K562 (cell line): ENCODE measurements around the gene PAF1. TPM values are rescaled to one million over a fixed set of nuclear protein-coding genes. Genes with fewer than 3 reads are reported as not detected.

ENCODE experiments used
- ARID1B ChIP-seq: fragments of 450-650 bp; IDR thresholded peaks from 2 replicates; pipeline ENCODE4 v1.6.1; 2016; ENCODE audit warnings: antibody characterized with exemption, mild to moderate bottlenecking, inconsistent platforms
- COPS2 ChIP-seq: fragments of 450-650 bp; conservative IDR thresholded peaks from 2 replicates; pipeline ENCODE4 v1.6.1; 2016; ENCODE audit warnings: mild to moderate bottlenecking, moderate library complexity
- CXXC5 ChIP-seq: fragments of 250-450 bp; sonication (Bioruptor Pico); IDR thresholded peaks from 2 replicates; pipeline ENCODE4 v1.8.0; 2022; ENCODE audit warnings: inconsistent platforms, mild to moderate bottlenecking, moderate library complexity
- ESRRB ChIP-seq: fragments of 250-450 bp; sonication (Bioruptor Pico); IDR thresholded peaks from 2 replicates; pipeline ENCODE4 v1.5.0; 2020; ENCODE audit warnings: mild to moderate bottlenecking, moderate library complexity, borderline replicate concordance
- KDM1A ChIP-seq, 2 experiments: fragments of 450-650 bp; IDR thresholded peaks; 2 replicates each; pipeline ENCODE4 v1.6.1; 2016; ENCODE audit warnings: mild to moderate bottlenecking in 2 of 2
- KDM5B ChIP-seq: fragments of 200-600 bp; sonication (generic); IDR thresholded peaks from 2 replicates; pipeline ENCODE4 v1.6.1; 2012; ENCODE audit warnings: low read depth, mild to moderate bottlenecking, moderate library complexity, low read length, control low read depth, inconsistent platforms; ENCODE audit not compliant: insufficient replicate concordance
- L3MBTL2 ChIP-seq: fragments of 450-650 bp; IDR thresholded peaks from 2 replicates; pipeline ENCODE4 v1.6.1; 2016; ENCODE audit warnings: mild to moderate bottlenecking, moderate library complexity
- MCM7 ChIP-seq, 2 experiments: fragments of 450-650 bp; IDR thresholded peaks; 2 replicates each; pipeline ENCODE4 v1.6.1; 2016 to 2018
- NR2F6 ChIP-seq: fragments of 450-650 bp; formaldehyde crosslinking; IDR thresholded peaks from 2 replicates; pipeline ENCODE4 v1.4.0; 2020; ENCODE audit warnings: mild to moderate bottlenecking
- RBM15 ChIP-seq: fragments of 200-400 bp; formaldehyde crosslinking; IDR thresholded peaks from 2 replicates; pipeline ENCODE4 v1.6.1; 2018; ENCODE audit warnings: mild to moderate bottlenecking, low read length, moderate library complexity; ENCODE audit not compliant: insufficient read depth
- RHOXF2B ChIP-seq: fragments of 250-450 bp; sonication (Bioruptor Pico); conservative IDR thresholded peaks from 2 replicates; pipeline ENCODE4 v1.5.1; 2021
- SIRT6 ChIP-seq: IDR thresholded peaks from one replicate; pipeline ENCODE4 v1.6.1; 2012; ENCODE audit warnings: low read depth, mild to moderate bottlenecking, control low read depth, inconsistent platforms, low read length, moderate library complexity
- SMAD4 ChIP-seq: fragments of 250-450 bp; sonication (Bioruptor Pico); conservative IDR thresholded peaks from 2 replicates; pipeline ENCODE4 v1.8.0; 2021; ENCODE audit warnings: inconsistent platforms, mild to moderate bottlenecking, moderate library complexity
- SRSF1 ChIP-seq: fragments of 200-400 bp; formaldehyde crosslinking; IDR thresholded peaks from 2 replicates; pipeline ENCODE4 v1.6.1; 2017; ENCODE audit warnings: mild to moderate bottlenecking, low read depth, low read length, moderate library complexity
- TAF7 ChIP-seq: fragments of 450-650 bp; IDR thresholded peaks from 2 replicates; pipeline ENCODE4 v1.6.1; 2016; ENCODE audit warnings: missing genetic modification characterization, missing compliant biosample characterization
- TCF3 ChIP-seq: sonication (generic); formaldehyde crosslinking; IDR thresholded peaks from 2 replicates; pipeline ENCODE4 v1.4.0; 2020; ENCODE audit warnings: mild to moderate bottlenecking, missing genetic modification reagents
- TCF7L2 ChIP-seq: fragments of 150-350 bp; IDR thresholded peaks from 2 replicates; pipeline ENCODE4 v1.6.1; 2016; ENCODE audit warnings: low read depth, mild to moderate bottlenecking, low read length, moderate library complexity
- TFAM ChIP-seq: fragments of 250-450 bp; sonication (Bioruptor Pico); conservative IDR thresholded peaks from 2 replicates; pipeline ENCODE4 v1.5.0; 2021; ENCODE audit warnings: mild to moderate bottlenecking, moderate library complexity
- ZNF134 ChIP-seq: fragments of 250-450 bp; sonication (Bioruptor Pico); conservative IDR thresholded peaks from 2 replicates; pipeline ENCODE4 v1.4.0; 2020
- ZNF217 ChIP-seq: sonication (generic); formaldehyde crosslinking; IDR thresholded peaks from 2 replicates; pipeline ENCODE4 v1.8.0; 2022; ENCODE audit warnings: mild to moderate bottlenecking, missing genetic modification reagents
- ZNF239 ChIP-seq: fragments of 250-450 bp; sonication (Bioruptor Pico); IDR thresholded peaks from 2 replicates; pipeline ENCODE4 v1.4.0; 2020; ENCODE audit warnings: mild to moderate bottlenecking
- ZNF316 ChIP-seq: fragments of 450-650 bp; IDR thresholded peaks from 2 replicates; pipeline ENCODE4 v1.6.1; 2016
- polyA plus RNA-seq, 8 experiments: library from polyadenylated mRNA; depleted of rRNA in 4 of 8; stranded (reverse) in 5 of 8; unstranded in 3 of 8; fragments of >200 nt; fragmentation: Nextera tagmentation in 2 of 8; fragmentation: Illumina TruSeq in 1 of 8; extraction: Ambion mirVana in 2 of 8; extraction: Trizol in 1 of 8; gene quantifications; 2 replicates each; pipeline versions ENCODE4 v1.2.1 to v1.2.3, GENCODE V29; 2011 to 2014; ENCODE audit warnings: inconsistent platforms in 1 of 8, missing spikeins in 1 of 8
- total RNA-seq, 7 experiments: library from RNA; depleted of rRNA in 6 of 7; stranded (reverse); fragments of >200 nt in 6 of 7; fragmentation: Illumina TruSeq in 2 of 7; extraction: Trizol in 2 of 7; gene quantifications; 2 replicates each; pipeline versions ENCODE4 v1.2.1 to v1.2.3, GENCODE V29; 2011 to 2021; ENCODE audit warnings: low replicate concordance in 1 of 7
- TF ChIP-seq, protein P1 (sequence below): sonication (generic); formaldehyde crosslinking; IDR thresholded peaks from 2 replicates; pipeline ENCODE4 v1.4.0; 2020; ENCODE audit warnings: mild to moderate bottlenecking, missing genetic modification reagents
- TF ChIP-seq, protein P2 (sequence below): sonication (generic); formaldehyde crosslinking; IDR thresholded peaks from 2 replicates; pipeline ENCODE4 v1.8.0; 2023; ENCODE audit warnings: missing genetic modification reagents, mild to moderate bottlenecking, borderline replicate concordance
- TF ChIP-seq, protein P3 (sequence below): fragments of 450-650 bp; formaldehyde crosslinking; conservative IDR thresholded peaks from 2 replicates; pipeline ENCODE4 v1.4.0; 2022; ENCODE audit warnings: mild to moderate bottlenecking, missing genetic modification characterization

The PAF1 gene
- total and polyA plus RNA-seq, 9 of the 15 experiments (the other 6 are each of a cell fraction or from before 2014, with no cell fraction given), result 1.5 to 45.0 (median 33.8) TPM

DNA sequence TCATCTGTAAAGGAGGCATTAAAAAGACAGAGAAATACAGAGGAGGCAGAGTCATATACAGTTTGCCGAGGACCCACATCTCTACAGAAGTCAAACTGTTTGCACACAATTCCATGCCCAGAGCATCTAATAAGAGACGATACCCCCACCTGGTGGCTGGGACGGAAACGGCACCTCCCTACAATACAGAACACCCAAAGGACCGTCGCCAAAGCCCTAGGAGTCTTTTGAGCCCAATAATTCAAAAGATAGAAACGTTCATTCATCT, 20.9 kb upstream of the PAF1 start (continued):
- no peak for TF ChIP-seq TAF7 (tag)
- TF ChIP-seq RHOXF2B, result peak; percentile 33; the same call in 1 of the 2 replicates
- no peak for TF ChIP-seq SRSF1
- TF ChIP-seq ZNF134, result no peak
- TF ChIP-seq ARID1B, result no peak
- TF ChIP-seq, protein P1, sequence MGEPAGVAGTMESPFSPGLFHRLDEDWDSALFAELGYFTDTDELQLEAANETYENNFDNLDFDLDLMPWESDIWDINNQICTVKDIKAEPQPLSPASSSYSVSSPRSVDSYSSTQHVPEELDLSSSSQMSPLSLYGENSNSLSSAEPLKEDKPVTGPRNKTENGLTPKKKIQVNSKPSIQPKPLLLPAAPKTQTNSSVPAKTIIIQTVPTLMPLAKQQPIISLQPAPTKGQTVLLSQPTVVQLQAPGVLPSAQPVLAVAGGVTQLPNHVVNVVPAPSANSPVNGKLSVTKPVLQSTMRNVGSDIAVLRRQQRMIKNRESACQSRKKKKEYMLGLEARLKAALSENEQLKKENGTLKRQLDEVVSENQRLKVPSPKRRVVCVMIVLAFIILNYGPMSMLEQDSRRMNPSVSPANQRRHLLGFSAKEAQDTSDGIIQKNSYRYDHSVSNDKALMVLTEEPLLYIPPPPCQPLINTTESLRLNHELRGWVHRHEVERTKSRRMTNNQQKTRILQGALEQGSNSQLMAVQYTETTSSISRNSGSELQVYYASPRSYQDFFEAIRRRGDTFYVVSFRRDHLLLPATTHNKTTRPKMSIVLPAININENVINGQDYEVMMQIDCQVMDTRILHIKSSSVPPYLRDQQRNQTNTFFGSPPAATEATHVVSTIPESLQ (CRISPR knock-in tag), result no peak
- TF ChIP-seq KDM1A (IDR thresholded peaks at IDR 0.05), result peak; percentile 12 to 65; a peak in 1 of 4 replicates
- no peak for TF ChIP-seq ZNF239 (CRISPR knock-in tag)
- no peak for TF ChIP-seq KDM5B
- TF ChIP-seq ZNF316, result no peak
- TF ChIP-seq TCF3, result no peak
- no peak for TF ChIP-seq MCM7 (IDR thresholded peaks at IDR 0.05)
- TF ChIP-seq, protein P2, sequence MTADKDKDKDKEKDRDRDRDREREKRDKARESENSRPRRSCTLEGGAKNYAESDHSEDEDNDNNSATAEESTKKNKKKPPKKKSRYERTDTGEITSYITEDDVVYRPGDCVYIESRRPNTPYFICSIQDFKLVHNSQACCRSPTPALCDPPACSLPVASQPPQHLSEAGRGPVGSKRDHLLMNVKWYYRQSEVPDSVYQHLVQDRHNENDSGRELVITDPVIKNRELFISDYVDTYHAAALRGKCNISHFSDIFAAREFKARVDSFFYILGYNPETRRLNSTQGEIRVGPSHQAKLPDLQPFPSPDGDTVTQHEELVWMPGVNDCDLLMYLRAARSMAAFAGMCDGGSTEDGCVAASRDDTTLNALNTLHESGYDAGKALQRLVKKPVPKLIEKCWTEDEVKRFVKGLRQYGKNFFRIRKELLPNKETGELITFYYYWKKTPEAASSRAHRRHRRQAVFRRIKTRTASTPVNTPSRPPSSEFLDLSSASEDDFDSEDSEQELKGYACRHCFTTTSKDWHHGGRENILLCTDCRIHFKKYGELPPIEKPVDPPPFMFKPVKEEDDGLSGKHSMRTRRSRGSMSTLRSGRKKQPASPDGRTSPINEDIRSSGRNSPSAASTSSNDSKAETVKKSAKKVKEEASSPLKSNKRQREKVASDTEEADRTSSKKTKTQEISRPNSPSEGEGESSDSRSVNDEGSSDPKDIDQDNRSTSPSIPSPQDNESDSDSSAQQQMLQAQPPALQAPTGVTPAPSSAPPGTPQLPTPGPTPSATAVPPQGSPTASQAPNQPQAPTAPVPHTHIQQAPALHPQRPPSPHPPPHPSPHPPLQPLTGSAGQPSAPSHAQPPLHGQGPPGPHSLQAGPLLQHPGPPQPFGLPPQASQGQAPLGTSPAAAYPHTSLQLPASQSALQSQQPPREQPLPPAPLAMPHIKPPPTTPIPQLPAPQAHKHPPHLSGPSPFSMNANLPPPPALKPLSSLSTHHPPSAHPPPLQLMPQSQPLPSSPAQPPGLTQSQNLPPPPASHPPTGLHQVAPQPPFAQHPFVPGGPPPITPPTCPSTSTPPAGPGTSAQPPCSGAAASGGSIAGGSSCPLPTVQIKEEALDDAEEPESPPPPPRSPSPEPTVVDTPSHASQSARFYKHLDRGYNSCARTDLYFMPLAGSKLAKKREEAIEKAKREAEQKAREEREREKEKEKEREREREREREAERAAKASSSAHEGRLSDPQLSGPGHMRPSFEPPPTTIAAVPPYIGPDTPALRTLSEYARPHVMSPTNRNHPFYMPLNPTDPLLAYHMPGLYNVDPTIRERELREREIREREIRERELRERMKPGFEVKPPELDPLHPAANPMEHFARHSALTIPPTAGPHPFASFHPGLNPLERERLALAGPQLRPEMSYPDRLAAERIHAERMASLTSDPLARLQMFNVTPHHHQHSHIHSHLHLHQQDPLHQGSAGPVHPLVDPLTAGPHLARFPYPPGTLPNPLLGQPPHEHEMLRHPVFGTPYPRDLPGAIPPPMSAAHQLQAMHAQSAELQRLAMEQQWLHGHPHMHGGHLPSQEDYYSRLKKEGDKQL (CRISPR knock-in tag), result no peak
- no peak for TF ChIP-seq ESRRB (CRISPR knock-in tag)
- no peak for TF ChIP-seq NR2F6
- TF ChIP-seq, protein P3, sequence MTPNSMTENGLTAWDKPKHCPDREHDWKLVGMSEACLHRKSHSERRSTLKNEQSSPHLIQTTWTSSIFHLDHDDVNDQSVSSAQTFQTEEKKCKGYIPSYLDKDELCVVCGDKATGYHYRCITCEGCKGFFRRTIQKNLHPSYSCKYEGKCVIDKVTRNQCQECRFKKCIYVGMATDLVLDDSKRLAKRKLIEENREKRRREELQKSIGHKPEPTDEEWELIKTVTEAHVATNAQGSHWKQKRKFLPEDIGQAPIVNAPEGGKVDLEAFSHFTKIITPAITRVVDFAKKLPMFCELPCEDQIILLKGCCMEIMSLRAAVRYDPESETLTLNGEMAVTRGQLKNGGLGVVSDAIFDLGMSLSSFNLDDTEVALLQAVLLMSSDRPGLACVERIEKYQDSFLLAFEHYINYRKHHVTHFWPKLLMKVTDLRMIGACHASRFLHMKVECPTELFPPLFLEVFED (CRISPR knock-in tag), result no peak
- TF ChIP-seq COPS2, result no peak
- TF ChIP-seq TCF7L2, result no peak
- TF ChIP-seq L3MBTL2, result no peak
- TF ChIP-seq SIRT6, result no peak
- no peak for TF ChIP-seq TFAM (CRISPR knock-in tag)
- TF ChIP-seq RBM15, result no peak
- TF ChIP-seq CXXC5 (CRISPR knock-in tag), result no peak
- no peak for TF ChIP-seq ZNF217 (CRISPR knock-in tag)
- no peak; the same call in none of the 2 replicates for TF ChIP-seq SMAD4
